ENCODE measurements around the gene PARD6G.
"Not testable (repeated sequence)": the region's sequence is repeated elsewhere in the genome, so short reads cannot be mapped to it uniquely, and the experiment has no call there.

PARD6G gene, protein sequence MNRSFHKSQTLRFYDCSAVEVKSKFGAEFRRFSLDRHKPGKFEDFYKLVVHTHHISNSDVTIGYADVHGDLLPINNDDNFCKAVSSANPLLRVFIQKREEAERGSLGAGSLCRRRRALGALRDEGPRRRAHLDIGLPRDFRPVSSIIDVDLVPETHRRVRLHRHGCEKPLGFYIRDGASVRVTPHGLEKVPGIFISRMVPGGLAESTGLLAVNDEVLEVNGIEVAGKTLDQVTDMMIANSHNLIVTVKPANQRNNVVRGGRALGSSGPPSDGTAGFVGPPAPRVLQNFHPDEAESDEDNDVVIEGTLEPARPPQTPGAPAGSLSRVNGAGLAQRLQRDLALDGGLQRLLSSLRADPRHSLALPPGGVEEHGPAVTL

DNA sequence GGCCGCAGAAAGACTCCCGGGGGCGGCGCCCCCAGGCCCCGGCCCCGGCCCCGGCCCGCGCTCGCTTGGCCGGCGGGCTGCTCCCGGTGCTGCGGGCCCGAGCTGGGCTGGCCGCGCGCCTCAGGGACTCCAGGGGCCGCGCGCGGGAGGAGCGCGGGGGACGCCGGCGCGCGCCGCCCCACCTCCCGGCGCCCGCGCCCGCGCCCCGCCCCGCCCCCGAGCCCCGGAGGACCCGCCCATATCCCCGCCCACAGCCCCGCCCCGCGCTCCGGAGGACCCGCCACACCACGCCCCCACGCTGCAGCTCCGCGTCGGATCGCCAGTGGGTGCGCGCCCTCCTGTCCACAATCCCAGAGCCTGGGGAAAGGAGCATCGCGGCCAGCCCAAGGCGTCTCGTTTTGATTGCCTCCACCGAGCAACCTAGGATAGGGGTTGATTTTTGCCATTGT, at the start of gene PARD6G:
PARD6G (minus strand) TSS at position 122 of the 449 bp plus-strand sequence. CDS start 166 bp downstream, outside the sequence.
- peak; percentile 60 for DNase-seq (ENCODE audit: low read depth)

DNA sequence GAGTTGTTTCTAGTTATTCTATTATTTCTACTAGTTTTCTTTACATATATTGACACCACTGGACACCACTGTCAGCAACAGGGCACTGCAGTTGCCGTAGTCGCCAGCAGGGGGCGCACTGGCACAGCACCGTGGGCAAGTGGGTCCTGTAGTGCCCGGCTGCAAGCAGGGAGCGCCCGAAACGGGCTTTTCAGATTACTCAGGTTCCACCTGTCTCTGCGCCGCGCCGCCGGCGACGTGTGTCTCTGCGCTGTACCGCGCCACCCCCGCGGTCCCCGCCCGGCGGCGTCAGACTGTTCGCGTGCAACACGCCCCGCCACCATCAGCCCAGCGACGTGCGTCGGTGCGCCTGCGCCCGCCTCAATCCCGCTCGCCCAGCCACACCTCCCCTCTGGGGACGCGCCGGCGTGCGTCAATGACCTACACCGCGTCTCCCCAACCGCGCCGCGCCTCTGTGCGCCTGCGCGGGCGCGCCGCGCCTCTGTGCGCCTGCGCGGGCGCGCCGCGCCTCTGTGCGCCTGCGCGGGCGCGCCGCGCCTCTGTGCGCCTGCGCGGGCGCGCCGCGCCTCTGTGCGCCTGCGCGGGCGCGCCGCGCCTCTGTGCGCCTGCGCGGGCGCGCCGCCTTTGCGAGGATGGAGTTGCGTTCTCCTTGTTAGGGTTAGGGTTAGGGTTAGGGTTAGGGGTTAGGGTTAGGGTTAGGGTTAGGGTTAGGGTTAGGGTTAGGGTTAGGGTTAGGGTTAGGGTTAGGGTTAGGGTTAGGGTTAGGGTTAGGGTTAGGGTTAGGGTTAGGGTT, 15.1 kb upstream of the PARD6G start:
- not testable (repeated sequence) for DNase-seq (ENCODE audit: low read depth)

DNA sequence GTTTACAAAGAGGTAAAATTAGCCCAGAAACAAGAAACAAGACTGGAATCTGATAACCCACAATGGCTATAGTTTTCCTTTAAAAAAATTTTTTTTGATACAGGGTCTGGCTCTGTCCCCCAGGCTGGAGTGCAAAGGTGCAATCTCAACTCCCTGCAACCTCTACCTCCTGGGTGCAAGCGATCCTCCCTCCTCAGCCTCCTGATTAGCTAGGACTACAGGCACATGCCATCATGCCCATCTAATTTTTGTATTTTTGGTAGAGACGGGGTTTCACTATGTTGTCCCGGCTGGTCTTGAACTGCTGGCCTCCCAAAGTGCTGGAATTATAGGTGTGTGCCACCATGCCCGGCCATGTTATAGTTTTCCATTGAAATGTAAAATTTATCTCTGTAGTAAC, 12.3 kb upstream of the PARD6G start:
- DNase-seq (ENCODE audit: low read depth), result no peak

DNA sequence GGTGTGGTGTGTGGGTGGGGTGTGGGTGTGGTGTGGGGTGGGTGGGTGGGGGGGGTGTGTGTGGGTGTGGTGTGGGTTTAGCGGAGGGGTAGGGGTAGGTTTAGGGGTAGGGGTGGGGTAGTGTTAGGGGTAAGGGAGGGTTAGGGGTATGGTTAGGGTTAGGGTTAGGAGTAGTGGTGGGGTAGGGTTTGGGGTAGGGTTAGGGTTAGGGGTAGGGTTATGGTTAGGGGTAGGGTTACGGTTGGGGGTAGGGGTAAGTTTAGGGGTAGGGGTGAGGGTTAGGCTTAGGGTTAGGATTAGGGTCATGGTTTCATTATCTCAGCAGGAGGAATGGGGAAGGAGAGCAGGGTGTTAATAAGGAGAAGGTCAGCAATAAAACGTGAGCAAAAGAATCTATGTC, 11.3 kb upstream of the PARD6G start:
- DNase-seq (ENCODE audit: low read depth), result no peak

DNA sequence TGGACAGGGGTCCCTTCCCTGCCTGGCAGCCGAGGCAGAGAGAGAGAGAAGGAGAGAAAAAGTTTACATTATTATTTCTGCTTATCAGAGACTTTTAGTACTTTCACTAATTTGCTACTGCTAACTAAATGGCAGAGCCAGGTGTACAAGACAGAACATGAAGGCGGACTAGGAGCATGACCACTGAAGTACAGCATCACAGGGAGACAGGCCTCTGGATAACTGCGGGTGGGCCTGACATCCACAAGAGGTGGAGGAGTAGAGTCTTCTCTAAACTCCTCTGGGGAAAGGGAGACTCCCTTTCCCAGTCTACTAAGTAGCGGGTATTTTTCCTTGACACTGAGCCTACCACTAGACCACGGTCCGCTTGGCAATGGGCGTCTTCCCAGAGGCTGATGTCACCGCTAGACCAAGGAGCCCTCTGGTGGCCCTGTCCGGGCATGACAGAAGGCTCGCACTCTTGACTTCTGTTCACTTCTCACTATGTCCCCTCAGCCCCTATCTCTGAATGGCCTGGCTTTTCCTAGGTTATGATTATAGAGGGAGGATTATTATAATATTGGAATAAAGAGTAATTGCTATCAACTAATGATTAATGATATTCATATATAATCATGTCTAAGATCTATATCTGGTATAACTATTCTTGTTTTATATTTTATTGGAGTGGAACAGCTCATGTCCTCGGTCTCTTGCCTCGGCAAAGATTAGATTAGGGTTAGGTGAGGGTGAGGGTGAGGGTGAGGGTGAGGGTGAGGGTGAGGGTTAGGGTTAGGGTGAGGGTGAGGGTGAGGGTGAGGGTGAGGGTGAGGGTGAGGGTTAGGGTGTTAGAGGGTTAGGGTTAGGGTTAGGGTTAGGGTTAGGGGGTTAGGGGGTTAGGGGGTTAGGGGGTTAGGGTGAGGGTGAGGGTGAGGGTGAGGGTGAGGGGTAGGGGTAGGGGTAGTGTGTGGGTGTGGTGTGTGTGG, 10.5 kb upstream of the PARD6G start:
- peak; percentile 61 for DNase-seq (ENCODE audit: low read depth)

DNA sequence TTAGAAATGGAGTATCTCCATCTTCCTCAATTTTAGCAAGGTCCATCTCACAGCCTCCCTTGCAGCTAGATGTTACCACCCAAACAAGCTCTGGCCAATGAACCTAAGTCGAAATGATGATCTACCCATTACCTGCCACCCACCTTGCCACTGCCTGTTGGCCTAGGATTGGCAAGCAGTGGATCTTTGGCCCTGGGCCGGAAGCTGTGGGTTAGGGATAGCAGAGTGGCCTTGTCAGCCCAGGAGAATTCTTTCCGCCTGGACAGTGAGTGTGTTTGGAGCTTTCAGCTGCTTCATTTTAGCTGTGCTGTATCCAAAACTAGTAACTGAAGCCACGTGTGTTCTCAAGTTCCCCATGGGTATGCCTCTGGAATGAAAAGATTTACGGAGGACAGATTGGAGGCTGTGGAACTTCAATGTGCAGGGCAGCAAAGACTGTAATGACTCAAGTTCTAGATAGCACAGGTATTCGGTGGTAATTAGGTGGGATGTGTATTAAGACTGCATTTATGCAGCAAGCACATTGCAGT, 7.7 kb upstream of the PARD6G start:
- no peak for DNase-seq (ENCODE audit: low read depth)

DNA sequence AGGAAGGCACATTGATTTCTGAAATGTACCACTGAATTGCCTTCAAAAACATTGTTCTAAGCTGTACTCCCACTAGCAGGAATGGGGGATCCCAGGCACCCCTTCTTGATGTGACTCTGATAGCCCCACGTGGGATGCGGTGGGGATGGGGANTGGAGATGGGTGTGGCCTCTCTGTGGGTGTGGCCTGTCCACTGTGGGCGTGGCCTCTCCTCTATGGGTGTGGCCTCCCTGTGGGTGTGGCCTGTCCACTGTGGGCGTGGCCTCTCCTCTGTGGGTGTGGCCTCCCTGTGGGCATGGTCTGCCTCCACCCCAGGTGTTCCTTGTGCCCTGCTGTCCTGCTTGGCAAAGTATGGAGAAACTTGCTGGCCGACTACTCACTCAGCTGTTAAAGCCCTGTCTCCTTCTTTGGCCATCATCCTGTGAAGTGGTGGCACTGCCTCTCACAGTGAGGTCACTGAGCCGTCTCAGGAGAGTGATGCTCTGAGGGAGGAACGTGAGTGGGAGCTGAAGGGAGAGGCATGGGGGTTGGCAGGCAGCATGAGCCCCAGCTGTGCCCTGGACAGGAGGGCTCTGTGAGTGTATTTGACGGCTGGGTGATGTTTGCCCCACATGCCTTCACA, 6.7 kb upstream of the PARD6G start:
- DNase-seq (ENCODE audit: low read depth), result no peak

DNA sequence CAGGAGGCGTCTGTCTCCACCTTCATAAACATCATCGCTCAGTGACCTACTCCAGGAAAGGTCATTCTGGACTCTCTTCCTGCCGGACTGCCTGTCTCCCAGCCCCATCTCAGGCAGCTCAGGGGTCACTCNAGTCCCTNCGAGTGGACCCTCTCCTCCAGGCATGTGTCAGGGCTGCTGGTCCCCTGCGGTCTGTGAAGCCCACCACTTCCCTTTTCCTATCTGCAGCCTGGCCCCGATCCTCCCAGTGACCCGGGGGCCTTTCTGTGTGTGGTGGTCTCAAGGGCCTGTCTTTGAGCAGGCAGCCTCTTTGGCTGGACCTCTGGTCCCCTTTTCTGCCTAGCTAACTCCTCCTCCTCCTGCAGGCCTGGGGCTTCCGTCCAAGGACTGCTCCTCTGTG, 5.9 kb upstream of the PARD6G start:
- no peak for DNase-seq (ENCODE audit: low read depth)

DNA sequence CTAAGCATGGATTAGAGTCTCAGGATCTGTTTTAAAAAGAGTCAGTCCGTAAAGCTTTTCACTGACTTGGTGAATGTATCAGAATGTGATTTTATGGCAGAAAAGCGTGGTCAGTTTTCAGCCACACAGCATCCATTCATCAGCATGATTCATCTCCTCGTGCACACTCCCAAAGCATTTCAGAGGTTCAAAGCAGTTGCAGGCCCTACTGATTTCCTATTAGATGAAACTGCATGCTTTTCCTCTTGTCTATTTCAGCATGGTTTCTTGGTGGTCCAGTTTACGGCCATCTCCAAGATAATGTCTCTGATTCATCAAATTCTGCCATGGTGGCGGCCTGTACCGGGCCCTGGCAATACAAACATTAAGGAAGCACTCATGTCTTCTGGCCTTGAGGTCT, 4.8 kb upstream of the PARD6G start:
- DNase-seq (ENCODE audit: low read depth), result peak; percentile 47

DNA sequence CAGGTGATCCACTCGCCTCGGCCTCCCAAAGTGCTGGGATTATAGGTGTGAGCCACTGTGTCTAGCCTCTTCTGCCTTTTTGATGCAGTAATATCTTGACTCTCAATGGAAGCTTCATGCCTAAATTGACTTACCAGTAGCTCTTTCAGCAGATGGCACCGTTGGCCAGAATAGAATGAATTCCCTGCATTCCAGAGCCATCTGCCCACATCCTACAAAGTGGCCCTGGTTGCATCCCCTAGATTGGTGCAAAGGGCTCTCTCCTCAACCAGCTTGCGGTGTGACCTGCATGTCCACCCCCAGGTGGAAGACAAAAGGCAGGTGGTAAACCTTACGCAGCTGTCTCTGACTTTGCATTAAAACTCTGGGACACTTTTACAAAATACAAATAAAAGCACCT, 4.4 kb upstream of the PARD6G start:
- DNase-seq (ENCODE audit: low read depth), result no peak

DNA sequence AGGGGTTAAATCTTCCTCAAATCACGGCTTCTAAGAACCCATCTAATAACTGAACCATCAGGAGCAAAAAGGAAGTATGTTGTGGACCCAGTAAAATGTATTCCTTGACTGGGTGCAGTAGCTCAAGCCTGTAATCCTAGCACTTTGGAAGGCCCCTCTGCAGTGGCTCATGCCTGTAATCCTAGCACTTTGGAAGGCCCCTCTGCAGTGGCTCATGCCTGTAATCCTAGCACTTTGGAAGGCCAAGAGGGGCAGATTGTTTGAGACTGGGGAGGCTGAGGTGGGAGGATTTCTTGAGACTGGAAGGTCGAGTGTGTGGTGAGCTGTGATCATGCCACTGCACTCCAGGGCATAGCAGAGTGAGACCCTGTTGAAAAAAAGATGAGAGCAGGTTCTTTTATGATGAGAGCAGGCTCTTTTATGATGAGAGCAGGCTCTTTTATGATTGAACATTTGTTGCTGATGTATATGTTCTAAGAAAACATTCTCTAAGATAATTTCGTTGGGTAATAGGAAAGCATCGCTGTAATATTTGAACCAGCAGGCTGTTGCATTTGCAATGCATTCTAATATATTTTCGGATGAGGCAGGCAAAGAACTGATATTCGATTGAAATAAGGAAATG, 3.5 kb upstream of the PARD6G start:
- no peak for DNase-seq (ENCODE audit: low read depth)

DNA sequence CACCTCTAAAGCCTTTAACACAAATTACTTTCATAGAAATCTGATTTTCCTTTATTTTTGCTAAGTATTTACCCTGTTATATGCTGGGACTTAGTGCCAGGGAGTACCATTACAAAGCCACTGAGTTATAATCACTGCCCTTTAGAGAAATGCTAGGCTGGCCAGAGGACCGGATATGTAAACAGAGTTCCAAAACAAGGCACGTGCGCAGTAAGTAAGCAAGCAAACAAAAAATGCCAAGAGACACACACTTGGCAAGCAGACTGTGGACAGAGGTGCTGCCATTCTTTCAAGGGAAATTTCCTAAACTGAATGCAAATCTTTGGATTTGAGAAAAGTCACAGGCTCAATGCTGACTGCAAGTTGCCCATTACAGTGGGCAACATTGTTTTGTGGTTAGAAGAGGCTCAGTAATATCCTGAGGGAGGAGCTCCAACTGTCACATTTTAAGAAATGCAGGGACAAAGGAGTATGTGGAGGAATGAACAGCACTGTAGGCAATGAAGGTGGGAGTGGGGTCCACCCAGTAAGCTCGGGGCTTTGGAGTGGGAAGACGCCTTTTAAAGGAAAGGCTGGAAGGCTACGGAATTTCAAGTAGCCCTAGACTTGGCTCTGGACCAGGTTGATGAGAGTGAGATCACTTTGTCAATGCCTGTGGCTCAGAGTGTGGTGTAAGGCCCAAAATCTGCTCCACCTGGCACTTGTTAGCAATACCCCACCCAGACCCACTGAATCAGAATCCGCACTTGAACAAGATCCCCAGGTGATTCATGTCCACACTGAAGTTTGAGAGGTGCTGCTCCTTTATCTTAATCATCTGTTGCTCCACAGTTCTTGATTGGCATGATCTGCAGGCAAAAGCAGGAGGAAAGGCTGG, 2.1 kb upstream of the PARD6G start:
- no peak for DNase-seq (ENCODE audit: low read depth)

DNA sequence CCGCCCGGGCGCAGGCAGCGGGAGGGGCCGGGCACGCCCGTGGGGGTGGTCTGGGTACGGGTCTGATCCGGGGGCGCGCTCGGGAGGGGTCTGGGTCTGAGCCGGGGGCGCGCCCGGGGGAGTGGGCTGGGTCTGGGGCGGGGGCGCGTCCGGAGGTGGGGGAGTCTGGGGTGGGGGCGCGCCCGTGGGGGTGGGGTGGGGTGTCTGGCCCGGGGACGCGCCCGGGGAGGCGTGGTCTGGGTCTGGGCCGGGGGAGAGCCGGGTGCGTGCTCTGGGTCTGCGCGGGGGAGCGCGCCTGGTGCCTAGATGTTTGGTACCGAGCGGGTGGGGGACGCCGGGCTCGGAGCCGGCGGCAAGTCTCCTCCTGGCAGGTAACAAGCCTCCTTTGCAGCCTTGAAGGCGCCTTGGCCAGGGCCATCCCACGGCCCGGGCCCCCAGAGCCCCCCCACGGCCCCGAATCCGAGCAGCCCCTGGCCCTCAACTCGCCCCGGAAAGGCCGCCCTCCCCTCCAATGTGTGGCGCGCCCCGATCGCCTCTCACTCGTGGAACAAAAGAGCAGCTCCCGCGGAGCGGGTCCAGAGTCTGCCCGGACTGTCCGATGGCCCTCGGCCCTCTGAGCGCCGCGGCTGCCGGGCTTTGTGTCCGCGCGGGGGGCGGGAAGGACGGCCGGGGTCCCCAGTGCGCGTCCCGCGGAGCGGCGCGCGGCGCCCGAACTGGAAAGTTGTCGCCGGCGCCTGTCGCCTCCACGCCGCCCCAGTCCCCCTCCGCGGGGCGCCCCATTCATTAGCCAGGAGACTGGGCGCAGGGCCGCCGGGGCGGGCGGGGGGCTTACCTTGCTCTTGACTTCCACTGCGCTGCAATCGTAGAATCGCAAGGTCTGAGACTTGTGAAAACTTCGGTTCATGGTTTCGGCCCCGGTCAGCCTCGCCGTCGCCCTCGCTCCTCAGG, 595 bp downstream of the PARD6G start:
- no peak for DNase-seq (ENCODE audit: low read depth)

DNA sequence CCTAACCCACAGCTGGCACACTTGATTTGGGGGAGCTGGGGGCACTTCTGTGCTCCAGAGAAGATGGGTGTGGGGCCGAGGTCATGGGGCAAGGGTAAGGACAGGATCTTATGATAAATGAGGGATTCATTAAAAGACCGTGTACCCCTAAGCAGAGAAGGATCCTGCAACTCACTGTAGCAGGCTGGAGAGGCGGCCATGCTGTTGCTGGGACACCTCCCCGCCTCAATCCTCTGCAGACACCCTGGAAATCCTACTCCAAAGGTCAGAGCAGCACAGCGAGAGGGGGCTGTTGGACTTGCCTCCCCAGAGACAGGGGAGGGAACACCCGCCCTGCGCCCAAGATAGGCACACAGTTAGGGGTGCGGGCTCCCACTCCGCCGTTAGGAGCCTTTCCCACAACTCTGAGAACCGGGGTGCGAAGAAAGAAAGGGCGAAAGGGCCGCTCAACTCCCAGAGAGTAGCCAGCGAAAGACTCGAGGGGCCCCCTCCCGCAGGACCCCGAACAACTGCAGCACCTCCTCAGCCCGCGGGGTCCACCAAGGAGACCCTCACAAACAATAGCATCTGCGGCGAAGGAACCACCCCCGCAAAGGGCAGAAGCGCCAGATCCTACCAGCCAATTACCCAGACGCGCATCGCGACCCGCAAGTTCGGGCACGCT, 1.4 kb downstream of the PARD6G start:
- no peak for DNase-seq (ENCODE audit: low read depth)

DNA sequence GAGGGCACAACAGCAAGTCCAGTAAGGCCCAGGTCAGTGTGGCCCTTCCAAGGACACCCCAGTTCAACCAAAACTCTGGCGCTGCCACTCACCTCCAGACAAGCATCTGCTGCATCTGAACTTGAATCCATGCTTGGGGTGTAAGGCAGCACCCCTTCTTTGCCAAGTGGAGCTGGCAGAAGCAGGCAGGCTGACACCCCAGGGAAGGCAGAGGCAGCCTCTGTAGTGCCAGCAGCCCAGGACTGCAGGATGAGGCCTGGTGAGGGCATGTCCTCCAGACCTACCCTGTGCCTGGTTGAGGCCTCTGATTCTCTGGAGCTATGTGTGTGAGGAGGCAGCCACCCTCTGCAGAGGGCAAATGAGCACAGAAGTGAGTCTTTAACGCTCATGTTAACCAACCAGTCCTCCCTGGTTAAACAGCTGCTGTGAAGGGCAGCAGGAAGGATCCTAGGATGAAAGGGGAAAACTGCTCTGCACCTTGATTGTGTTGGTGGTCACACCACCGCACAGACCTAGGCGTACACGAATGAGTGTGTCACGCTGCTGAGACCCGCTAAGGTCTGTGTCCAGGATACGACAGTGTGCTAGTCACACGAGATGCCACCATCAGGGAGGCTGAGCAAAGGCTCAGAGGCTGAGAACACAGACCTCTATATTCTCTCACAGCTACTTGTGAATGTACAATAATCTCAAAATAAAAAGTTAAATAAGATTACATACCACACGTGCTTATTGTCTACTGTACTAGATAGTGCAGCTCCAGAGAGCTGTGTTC, 2.2 kb downstream of the PARD6G start:
- DNase-seq (ENCODE audit: low read depth), result no peak

DNA sequence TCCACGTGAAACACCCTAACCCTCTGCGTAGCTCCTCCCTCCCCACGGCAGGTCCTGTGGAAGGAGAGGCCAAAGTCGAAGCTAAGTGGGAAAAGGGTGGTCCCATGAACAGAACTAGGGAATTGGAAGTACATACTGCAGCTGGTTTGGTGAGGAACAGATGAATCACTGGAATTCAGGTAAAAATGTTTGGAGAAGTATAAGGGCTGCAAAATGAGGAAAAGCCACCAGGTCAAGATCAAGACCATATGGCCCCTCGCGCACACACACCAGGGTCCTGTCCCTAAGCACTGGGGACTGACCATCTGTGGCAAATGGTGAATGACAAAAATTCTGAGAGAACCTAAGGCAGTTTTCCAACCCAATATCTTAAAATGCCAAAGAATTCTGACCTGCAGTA, 3.1 kb downstream of the PARD6G start:
- no peak for DNase-seq (ENCODE audit: low read depth)

DNA sequence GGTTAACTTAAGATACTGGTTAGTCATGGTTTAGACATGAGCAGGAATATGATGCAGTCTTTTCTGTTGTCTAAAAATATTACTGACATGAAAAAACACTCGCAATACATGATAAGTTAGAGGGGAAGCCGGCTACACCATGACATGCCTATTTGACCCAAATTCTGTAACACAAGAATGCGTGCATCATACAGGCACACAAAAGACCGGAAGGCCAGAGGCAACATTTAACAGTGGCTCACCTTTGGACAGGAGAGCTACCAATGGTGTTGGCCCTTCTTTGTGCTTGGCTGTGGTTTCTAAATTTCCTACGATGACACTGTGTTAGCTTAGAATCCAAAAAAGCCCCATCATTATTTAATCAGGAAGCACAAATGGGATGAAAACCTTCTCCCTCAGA, 4.1 kb downstream of the PARD6G start:
- DNase-seq (ENCODE audit: low read depth), result no peak

All from iris pigment epithelial cell (primary cell).